ENCODE measurements around the gene UQCR10. TPM values are rescaled to one million over a fixed set of nuclear protein-coding genes. Genes with fewer than 3 reads are reported as not detected.

UQCR10 gene
- polyA plus RNA-seq, 1 donor from 2014 or later = 192 TPM

- no peak for TF ChIP-seq RAD21 (conservative IDR thresholded peaks at IDR 0.05)
- no peak for TF ChIP-seq TAF1 (IDR thresholded peaks at IDR 0.05; ENCODE audit: low read depth)
- no peak for TF ChIP-seq POLR2AphosphoS5 (IDR thresholded peaks at IDR 0.05)
- no peak for TF ChIP-seq CTCF (IDR thresholded peaks at IDR 0.05; ENCODE audit: poor library complexity, severe bottlenecking)
- TF ChIP-seq SMC3 (conservative IDR thresholded peaks at IDR 0.05; ENCODE audit: poor library complexity) = no peak
- TF ChIP-seq REST (IDR thresholded peaks at IDR 0.05; ENCODE audit: borderline replicate concordance) = no peak
- TF ChIP-seq EZH2 (IDR thresholded peaks at IDR 0.05; ENCODE audit: borderline replicate concordance, insufficient read depth, low read length, poor library complexity, severe bottlenecking) = no peak
- no peak for TF ChIP-seq EP300 (conservative IDR thresholded peaks at IDR 0.05; ENCODE audit: poor library complexity, severe bottlenecking)
- Histone ChIP-seq H4K20me1 (ENCODE audit: insufficient read depth) (no peaks in the 10 kb centered on the region), H3K4me2 (ENCODE audit: low read length) (no peak overlapping the region), H3F3A (ENCODE audit: insufficient read depth, low read length, poor library complexity, severe bottlenecking) (no peaks in the 10 kb centered on the region), H3K9me3 (ENCODE audit: low read length) (no peaks in the 10 kb centered on the region), H3K79me2 (replicated peaks; ENCODE audit: insufficient read depth, low read length) (no peaks in the 10 kb centered on the region), H3K27me3 (ENCODE audit: insufficient read depth, low read depth, low read length) (no peaks in the 10 kb centered on the region), H3K36me3 (ENCODE audit: insufficient read depth, low read length) (no peaks in the 10 kb centered on the region), H3K9ac (ENCODE audit: low read length) (no peak overlapping the region), H3K4me3 (ENCODE audit: low read length) (no peak overlapping the region), H2AFZ (ENCODE audit: low read depth, low read length) (no peak overlapping the region), H3K27ac (ENCODE audit: low read length) (no peak overlapping the region), H3K9me2 (ENCODE audit: insufficient read depth, low read length) (no peaks in the 10 kb centered on the region)
These were observed 24.8 kb upstream of the UQCR10 start for GRCh38 chr22:29742326-29742725.

GRCh38 chr22:29744902-29745301 is 22.3 kb upstream of the UQCR10 start:
- Histone ChIP-seq H4K20me1 (ENCODE audit: insufficient read depth) (no peaks in the 10 kb centered on the region), H3K4me2 (ENCODE audit: low read length) (no peak overlapping the region), H3K9ac (ENCODE audit: low read length) (no peak overlapping the region), H3K9me2 (ENCODE audit: insufficient read depth, low read length) (no peaks in the 10 kb centered on the region), H2AFZ (ENCODE audit: low read depth, low read length) (no peak overlapping the region), H3K36me3 (ENCODE audit: insufficient read depth, low read length) (no peaks in the 10 kb centered on the region), H3K79me2 (replicated peaks; ENCODE audit: insufficient read depth, low read length) (no peaks in the 10 kb centered on the region), H3K9me3 (ENCODE audit: low read length) (no peaks in the 10 kb centered on the region), H3K27me3 (ENCODE audit: insufficient read depth, low read depth, low read length) (no peaks in the 10 kb centered on the region), H3F3A (ENCODE audit: insufficient read depth, low read length, poor library complexity, severe bottlenecking) (no peaks in the 10 kb centered on the region), H3K4me3 (ENCODE audit: low read length) (no peak overlapping the region), H3K27ac (ENCODE audit: low read length) (no peak overlapping the region)
- no peak for TF ChIP-seq TAF1 (IDR thresholded peaks at IDR 0.05; ENCODE audit: low read depth)
- no peak for TF ChIP-seq POLR2AphosphoS5 (IDR thresholded peaks at IDR 0.05)
- no peak for TF ChIP-seq RAD21 (conservative IDR thresholded peaks at IDR 0.05)
- no peak for TF ChIP-seq CTCF (IDR thresholded peaks at IDR 0.05; ENCODE audit: poor library complexity, severe bottlenecking)
- no peak for TF ChIP-seq SMC3 (conservative IDR thresholded peaks at IDR 0.05; ENCODE audit: poor library complexity)
- no peak for TF ChIP-seq EP300 (conservative IDR thresholded peaks at IDR 0.05; ENCODE audit: poor library complexity, severe bottlenecking)
- no peak for TF ChIP-seq MXI1 (conservative IDR thresholded peaks at IDR 0.05; ENCODE audit: poor library complexity, severe bottlenecking)
- TF ChIP-seq REST (IDR thresholded peaks at IDR 0.05; ENCODE audit: borderline replicate concordance) = no peak
- no peak for TF ChIP-seq EZH2 (IDR thresholded peaks at IDR 0.05; ENCODE audit: borderline replicate concordance, insufficient read depth, low read length, poor library complexity, severe bottlenecking)

Measured in neural cell (in vitro differentiated cells).